ENCODE measurements around the gene POMT2.

- TF ChIP-seq CTCF (IDR thresholded peaks at IDR 0.05; ENCODE audit: low read depth, low read length, poor library complexity, severe bottlenecking) (no peak), EZH2phosphoT487 (IDR thresholded peaks at IDR 0.05; ENCODE audit: borderline replicate concordance, low read length) (no peak)
Measured at GRCh38 chr14:77253333-77254190, 67.1 kb downstream of the POMT2 start.
